CD8-positive, alpha-beta memory T cell (primary cell): Measurements from ENCODE around the gene CTPS2. TPM values are rescaled to one million over a fixed set of nuclear protein-coding genes. Genes with fewer than 3 reads are reported as not detected.
A peak's percentile ranks its signal among the peaks of the same experiment; 100 is the strongest.
"Not testable (repeated sequence)": the region's sequence is repeated elsewhere in the genome, so short reads cannot be mapped to it uniquely, and the experiment has no call there.

Experiments used
- CTCF ChIA-PET: fragments of 350-600 bp; sonication (Branson Sonifier 250); formaldehyde crosslinking; loops from one replicate; lab custom pipeline; 2021; ENCODE audit warnings: antibody characterized with exemption; lab: Charles Lee
- POLR2A ChIA-PET: fragments of 350-600 bp; sonication (Branson Sonifier 250); formaldehyde crosslinking; loops from one replicate; lab custom pipeline; 2021; ENCODE audit warnings: antibody characterized with exemption; lab: Charles Lee
- DNase-seq, 5 donors: peaks; one replicate each; pipeline versions ENCODE4 v3.0.0 to v3.0.0-alpha.2; 2020 to 2022; ENCODE audit warnings: mixed read lengths in 1 of 5
- H3K27ac ChIP-seq: one replicate; pipeline ENCODE4 v1.7.0; 2013; ENCODE audit warnings: low read depth, mild to moderate bottlenecking, low read length, moderate library complexity
- H3K27me3 ChIP-seq: 2 replicates; pipeline ENCODE4 v1.7.0; 2013; ENCODE audit warnings: low read length, mild to moderate bottlenecking; ENCODE audit not compliant: insufficient read depth, poor library complexity, severe bottlenecking
- H3K36me3 ChIP-seq: 2 replicates; pipeline ENCODE4 v1.7.0; 2013; ENCODE audit warnings: mild to moderate bottlenecking, low read length, moderate library complexity; ENCODE audit not compliant: insufficient read depth
- H3K4me1 ChIP-seq: 2 replicates; pipeline ENCODE4 v1.7.0; 2013; ENCODE audit warnings: mild to moderate bottlenecking, low read length, moderate library complexity; ENCODE audit not compliant: insufficient read depth
- H3K4me3 ChIP-seq: 2 replicates; pipeline ENCODE4 v1.7.0; 2013; ENCODE audit warnings: mild to moderate bottlenecking, low read length
- H3K9me3 ChIP-seq: 2 replicates; pipeline ENCODE4 v1.7.0; 2013; ENCODE audit warnings: mild to moderate bottlenecking, low read length
- H3K27ac Mint-ChIP-seq, 8 donors: one replicate each; pipeline ENCODE4 v1.8.0; 2020 to 2021; ENCODE audit warnings: mixed read lengths in 8 of 8, mild to moderate bottlenecking in 6 of 8, inconsistent platforms in 3 of 8, moderate library complexity in 3 of 8
- H3K27me3 Mint-ChIP-seq, 2 donors: one replicate each; pipeline ENCODE4 v1.8.0; 2020 to 2021; ENCODE audit warnings: mixed read lengths in 2 of 2, mild to moderate bottlenecking in 1 of 2, moderate library complexity in 1 of 2
- H3K36me3 Mint-ChIP-seq, 3 donors: one replicate each; pipeline ENCODE4 v1.8.0; 2020 to 2021; ENCODE audit warnings: mixed read lengths in 3 of 3, inconsistent platforms in 1 of 3, mild to moderate bottlenecking in 1 of 3
- H3K4me1 Mint-ChIP-seq, 3 donors: one replicate each; pipeline ENCODE4 v1.8.0; 2020 to 2021; ENCODE audit warnings: mixed read lengths in 3 of 3, inconsistent platforms in 1 of 3, mild to moderate bottlenecking in 1 of 3
- H3K4me3 Mint-ChIP-seq, 7 donors: one replicate each; pipeline ENCODE4 v1.8.0; 2020 to 2021; ENCODE audit warnings: mixed read lengths in 7 of 7, mild to moderate bottlenecking in 6 of 7, moderate library complexity in 4 of 7, inconsistent platforms in 2 of 7
- H3K9me3 Mint-ChIP-seq, 5 donors: one replicate each; pipeline ENCODE4 v1.8.0; 2020 to 2022; ENCODE audit warnings: mixed read lengths in 5 of 5, mild to moderate bottlenecking in 3 of 5, moderate library complexity in 2 of 5, inconsistent platforms in 1 of 5
- polyA plus RNA-seq: library from polyadenylated mRNA; unstranded; fragments of 300-500 nt; fragmentation: Illumina TruSeq; gene quantifications from one replicate; pipeline ENCODE4 v1.2.3, GENCODE V29; 2021
- total RNA-seq, 2 experiments: library from RNA; stranded (reverse); gene quantifications; one replicate each; pipeline ENCODE4 v1.2.3, GENCODE V29; 2021

Gene CTPS2
- total and polyA plus RNA-seq, 3 experiments from 2014 or later = 3.1 to 5.7 (median 5.2) TPM

- no peak overlapping the region for H3K4me3 Mint-ChIP-seq
- no peak overlapping the region for H3K4me3 ChIP-seq
- ChIA-PET CTCF (no interaction called here), POLR2A (no interaction called here)
- no peaks in the 10 kb centered on the region for H3K4me1 Mint-ChIP-seq
- peaks cover 0 to 13% (median 4%) of the 10 kb centered on the region in 5 donors for H3K9me3 Mint-ChIP-seq
- no peak for DNase-seq
- H3K27me3 Mint-ChIP-seq = peaks cover 0 to 1% of the 10 kb centered on the region in 2 donors
- H3K9me3 ChIP-seq = no peaks in the 10 kb centered on the region
- H3K36me3 Mint-ChIP-seq = peaks cover 6 to 21% (median 10%) of the 10 kb centered on the region in 3 donors
- no peak overlapping the region for H3K27ac Mint-ChIP-seq
- H3K27ac ChIP-seq = no peak overlapping the region
- no peaks in the 10 kb centered on the region for H3K27me3 ChIP-seq
- no peaks in the 10 kb centered on the region for H3K4me1 ChIP-seq
- H3K36me3 ChIP-seq = no peaks in the 10 kb centered on the region
Measured at GRCh38 chrX:16585486-16586376, 126.7 kb downstream of the CTPS2 start.

- DNase-seq, POLR2A ChIA-PET, H3K36me3 Mint-ChIP-seq, CTCF ChIA-PET, H3K4me3 Mint-ChIP-seq, H3K27ac ChIP-seq, H3K9me3 ChIP-seq, H3K27me3 ChIP-seq, H3K36me3 ChIP-seq, H3K4me1 Mint-ChIP-seq, H3K27ac Mint-ChIP-seq, H3K4me1 ChIP-seq, H3K27me3 Mint-ChIP-seq, H3K4me3 ChIP-seq: not testable (repeated sequence)
- peaks cover 0 to 14% (median 4%) of the 10 kb centered on the region in 5 donors for H3K9me3 Mint-ChIP-seq
Measured at GRCh38 chrX:16580004-16580797, 132.3 kb downstream of the CTPS2 start.

- Histone ChIP-seq H3K27me3 (no peaks in the 10 kb centered on the region), H3K9me3 (no peaks in the 10 kb centered on the region), H3K27ac (no peak overlapping the region), H3K4me1 (no peaks in the 10 kb centered on the region), H3K36me3 (no peaks in the 10 kb centered on the region), H3K4me3 (no peak overlapping the region)
- H3K4me3 Mint-ChIP-seq = no peak overlapping the region
- no peak for DNase-seq
- CTCF ChIA-PET = no interaction called here
- H3K4me1 Mint-ChIP-seq = no peaks in the 10 kb centered on the region
- H3K36me3 Mint-ChIP-seq = no peaks in the 10 kb centered on the region
- H3K27ac Mint-ChIP-seq = no peak overlapping the region
- peaks cover 0 to 14% (median 4%) of the 10 kb centered on the region in 5 donors for H3K9me3 Mint-ChIP-seq
- POLR2A ChIA-PET = no interaction called here
- peaks cover 0 to 3% of the 10 kb centered on the region in 2 donors for H3K27me3 Mint-ChIP-seq
Measured at GRCh38 chrX:16579517-16579916, 133.0 kb downstream of the CTPS2 start.

- H3K36me3 ChIP-seq = no peaks in the 10 kb centered on the region
- Mint-ChIP-seq H3K4me3 (peak overlapping the region in 1 of 7 donors; percentile 15), H3K4me1 (no peaks in the 10 kb centered on the region), H3K9me3 (peaks cover 0 to 12% (median 3%) of the 10 kb centered on the region in 5 donors), H3K36me3 (no peaks in the 10 kb centered on the region), H3K27ac (no peak overlapping the region), H3K27me3 (peaks cover 0 to 3% of the 10 kb centered on the region in 2 donors)
- POLR2A ChIA-PET = no interaction called here
- no peak overlapping the region for H3K4me3 ChIP-seq
- no peaks in the 10 kb centered on the region for H3K9me3 ChIP-seq
- H3K4me1 ChIP-seq = no peaks in the 10 kb centered on the region
- DNase-seq = no peak
- no peaks in the 10 kb centered on the region for H3K27me3 ChIP-seq
- no peak overlapping the region for H3K27ac ChIP-seq
- CTCF ChIA-PET = no interaction called here
Measured at GRCh38 chrX:16578218-16578617, 134.3 kb downstream of the CTPS2 start.

GRCh38 chrX:16577483-16578029, 134.9 kb downstream of the CTPS2 start:
- no peak for DNase-seq
- H3K4me3 ChIP-seq = no peak overlapping the region
- H3K9me3 Mint-ChIP-seq = peaks cover 0 to 12% (median 3%) of the 10 kb centered on the region in 5 donors
- H3K36me3 ChIP-seq = no peaks in the 10 kb centered on the region
- no peaks in the 10 kb centered on the region for H3K27me3 ChIP-seq
- H3K27ac Mint-ChIP-seq = no peak overlapping the region
- peaks cover 0 to 3% of the 10 kb centered on the region in 2 donors for H3K27me3 Mint-ChIP-seq
- H3K9me3 ChIP-seq = no peaks in the 10 kb centered on the region
- H3K27ac ChIP-seq = no peak overlapping the region
- peak overlapping the region in 1 of 7 donors; percentile 7 for H3K4me3 Mint-ChIP-seq
- POLR2A ChIA-PET = no interaction called here
- H3K36me3 Mint-ChIP-seq = no peaks in the 10 kb centered on the region
- no peaks in the 10 kb centered on the region for H3K4me1 Mint-ChIP-seq
- no peaks in the 10 kb centered on the region for H3K4me1 ChIP-seq
- CTCF ChIA-PET = no interaction called here

- H3K36me3 ChIP-seq, H3K36me3 Mint-ChIP-seq, H3K4me3 ChIP-seq, H3K9me3 ChIP-seq, H3K27ac ChIP-seq, H3K27me3 ChIP-seq, CTCF ChIA-PET, DNase-seq, H3K4me3 Mint-ChIP-seq, H3K4me1 Mint-ChIP-seq, POLR2A ChIA-PET, H3K27ac Mint-ChIP-seq, H3K27me3 Mint-ChIP-seq, H3K4me1 ChIP-seq, H3K9me3 Mint-ChIP-seq: not testable (repeated sequence)
Measured at GRCh38 chrX:16575388-16575787, 137.1 kb downstream of the CTPS2 start.

GRCh38 chrX:16573781-16574180, 138.7 kb downstream of the CTPS2 start:
- H3K36me3 ChIP-seq = no peaks in the 10 kb centered on the region
- Mint-ChIP-seq H3K4me3 (no peak overlapping the region), H3K36me3 (no peaks in the 10 kb centered on the region), H3K27ac (no peak overlapping the region), H3K9me3 (no peaks in the 10 kb centered on the region), H3K4me1 (no peaks in the 10 kb centered on the region), H3K27me3 (peaks cover 0 to 5% of the 10 kb centered on the region in 2 donors)
- no peaks in the 10 kb centered on the region for H3K4me1 ChIP-seq
- CTCF ChIA-PET = no interaction called here
- POLR2A ChIA-PET = no interaction called here
- no peak for DNase-seq
- H3K27me3 ChIP-seq = no peaks in the 10 kb centered on the region
- H3K27ac ChIP-seq = no peak overlapping the region
- no peak overlapping the region for H3K4me3 ChIP-seq
- no peaks in the 10 kb centered on the region for H3K9me3 ChIP-seq

GRCh38 chrX:16567681-16568080, 144.8 kb downstream of the CTPS2 start:
- no peak overlapping the region for H3K4me3 Mint-ChIP-seq
- H3K27me3 Mint-ChIP-seq = peaks cover 0 to 7% of the 10 kb centered on the region in 2 donors
- no peak overlapping the region for H3K4me3 ChIP-seq
- DNase-seq = no peak
- no peak overlapping the region for H3K27ac Mint-ChIP-seq
- no peaks in the 10 kb centered on the region for H3K27me3 ChIP-seq
- no peaks in the 10 kb centered on the region for H3K4me1 ChIP-seq
- no peaks in the 10 kb centered on the region for H3K9me3 ChIP-seq
- CTCF ChIA-PET = no interaction called here
- no peaks in the 10 kb centered on the region for H3K9me3 Mint-ChIP-seq
- POLR2A ChIA-PET = no interaction called here
- no peaks in the 10 kb centered on the region for H3K36me3 ChIP-seq
- no peak overlapping the region for H3K27ac ChIP-seq
- no peaks in the 10 kb centered on the region for H3K4me1 Mint-ChIP-seq
- H3K36me3 Mint-ChIP-seq = no peaks in the 10 kb centered on the region
